K562 (cell line): Measurements from ENCODE around the gene CORO6. TPM values are rescaled to one million over a fixed set of nuclear protein-coding genes. Genes with fewer than 3 reads are reported as not detected.

Experiments
- BCOR ChIP-seq: fragments of 450-650 bp; IDR thresholded peaks from 2 replicates; pipeline ENCODE4 v1.6.1; 2016
- CREM ChIP-seq: IDR thresholded peaks from 2 replicates; pipeline ENCODE4 v1.6.1; 2014; ENCODE audit warnings: antibody characterized with exemption, low read depth
- ELF2 ChIP-seq: fragments of 250-450 bp; sonication (Bioruptor Pico); IDR thresholded peaks from 2 replicates; pipeline ENCODE4 v1.5.0; 2021; ENCODE audit warnings: mild to moderate bottlenecking
- ESRRA ChIP-seq: fragments of 450-650 bp; IDR thresholded peaks from 2 replicates; pipeline ENCODE4 v1.6.1; 2014; ENCODE audit warnings: low read depth, mild to moderate bottlenecking, moderate library complexity, borderline replicate concordance
- FOXK1 ChIP-seq: sonication (generic); formaldehyde crosslinking; IDR thresholded peaks from 2 replicates; pipeline ENCODE4 v1.8.0; 2022; ENCODE audit warnings: missing genetic modification reagents, mild to moderate bottlenecking, borderline replicate concordance
- HDAC8 ChIP-seq: fragments of 450-650 bp; IDR thresholded peaks from 2 replicates; pipeline ENCODE4 v1.6.1; 2016; ENCODE audit warnings: mild to moderate bottlenecking, missing genetic modification characterization, moderate library complexity, missing compliant biosample characterization
- JUND ChIP-seq, 2 experiments: IDR thresholded peaks; 2 replicates in 1 of 2; 3 replicates in 1 of 2; pipeline ENCODE4 v1.6.1; 2011; ENCODE audit warnings: borderline replicate concordance in 2 of 2, low read depth in 2 of 2, low read length in 2 of 2, improper control_type of control experiment in 1 of 2, missing biosample characterization in 1 of 2, missing genetic modification characterization in 1 of 2, missing genetic modification reagents in 1 of 2
- KAT8 ChIP-seq: fragments of 450-650 bp; IDR thresholded peaks from 2 replicates; pipeline ENCODE4 v1.6.1; 2016; ENCODE audit warnings: low read depth, mild to moderate bottlenecking
- MYBL2 ChIP-seq, 2 experiments: fragments of 450-650 bp in 1 of 2; sonication (generic) in 1 of 2; formaldehyde crosslinking in 1 of 2; IDR thresholded peaks; 2 replicates each; pipeline versions ENCODE4 v1.6.1 to v1.8.1; 2017 to 2022; ENCODE audit warnings: borderline replicate concordance in 1 of 2, inconsistent platforms in 1 of 2, low read depth in 1 of 2, mild to moderate bottlenecking in 1 of 2, missing genetic modification reagents in 1 of 2, moderate library complexity in 1 of 2
- NBN ChIP-seq: fragments of 450-650 bp; IDR thresholded peaks from 2 replicates; pipeline ENCODE4 v1.6.1; 2016; ENCODE audit warnings: low read depth, mild to moderate bottlenecking
- NELFE ChIP-seq: IDR thresholded peaks from 2 replicates; pipeline ENCODE4 v1.6.1; 2011; ENCODE audit warnings: mild to moderate bottlenecking; ENCODE audit not compliant: insufficient read depth, insufficient read length
- NFXL1 ChIP-seq: fragments of 450-650 bp; formaldehyde crosslinking; IDR thresholded peaks from 2 replicates; pipeline ENCODE4 v1.4.0; 2021; ENCODE audit warnings: mild to moderate bottlenecking
- PTBP1 ChIP-seq: fragments of 200-400 bp; formaldehyde crosslinking; IDR thresholded peaks from 2 replicates; pipeline ENCODE4 v1.6.1; 2017; ENCODE audit warnings: low read depth, low read length
- RBM17 ChIP-seq: fragments of 200-400 bp; formaldehyde crosslinking; IDR thresholded peaks from 2 replicates; pipeline ENCODE4 v1.6.1; 2017; ENCODE audit warnings: low read depth, mild to moderate bottlenecking, low read length, borderline replicate concordance
- RCOR1 ChIP-seq, 2 experiments: IDR thresholded peaks; 2 replicates each; pipeline ENCODE4 v1.6.1; 2012; ENCODE audit warnings: low read depth in 2 of 2, low read length in 2 of 2, borderline replicate concordance in 1 of 2, improper control_type of control experiment in 1 of 2
- SFPQ ChIP-seq: fragments of 200-400 bp; formaldehyde crosslinking; IDR thresholded peaks from 2 replicates; pipeline ENCODE4 v1.6.1; 2017; ENCODE audit warnings: mild to moderate bottlenecking, low read depth, low read length, moderate library complexity
- SMAD3 ChIP-seq: fragments of 450-650 bp; formaldehyde crosslinking; conservative IDR thresholded peaks from 2 replicates; pipeline ENCODE4 v1.4.0; 2020; ENCODE audit warnings: mild to moderate bottlenecking
- TFAP4 ChIP-seq: sonication (generic); formaldehyde crosslinking; IDR thresholded peaks from 2 replicates; pipeline ENCODE4 v1.8.0; 2022; ENCODE audit warnings: missing genetic modification reagents, mild to moderate bottlenecking, moderate library complexity, borderline replicate concordance
- ZNF146 ChIP-seq: IDR thresholded peaks from one replicate; pipeline ENCODE4 v1.6.1; 2018; ENCODE audit warnings: missing compliant biosample characterization; ENCODE audit not compliant: unreplicated experiment
- polyA plus RNA-seq, 8 experiments: library from polyadenylated mRNA; depleted of rRNA in 4 of 8; stranded (reverse) in 5 of 8; unstranded in 3 of 8; fragments of >200 nt; fragmentation: Nextera tagmentation in 2 of 8; fragmentation: Illumina TruSeq in 1 of 8; extraction: Ambion mirVana in 2 of 8; extraction: Trizol in 1 of 8; gene quantifications; 2 replicates each; pipeline versions ENCODE4 v1.2.1 to v1.2.3, GENCODE V29; 2011 to 2014; ENCODE audit warnings: inconsistent platforms in 1 of 8, missing spikeins in 1 of 8
- total RNA-seq, 7 experiments: library from RNA; depleted of rRNA in 6 of 7; stranded (reverse); fragments of >200 nt in 6 of 7; fragmentation: Illumina TruSeq in 2 of 7; extraction: Trizol in 2 of 7; gene quantifications; 2 replicates each; pipeline versions ENCODE4 v1.2.1 to v1.2.3, GENCODE V29; 2011 to 2021; ENCODE audit warnings: low replicate concordance in 1 of 7
- TF ChIP-seq, protein P1 (sequence below): sonication (generic); formaldehyde crosslinking; IDR thresholded peaks from 2 replicates; pipeline ENCODE4 v1.8.1; 2022; ENCODE audit warnings: missing genetic modification reagents
- TF ChIP-seq, protein P2 (sequence below): IDR thresholded peaks from 2 replicates; pipeline ENCODE4 v1.6.1; 2014; ENCODE audit warnings: antibody characterized with exemption

CORO6 gene
- total and polyA plus RNA-seq, 9 of the 15 experiments (the other 6 are each of a cell fraction or from before 2014, with no cell fraction given) = 0.04 to 11.9 (median 2.4) TPM

GRCh38 chr17:29591737-29592608 lies 30.7 kb downstream of the CORO6 start (continued):
- TF ChIP-seq MYBL2 (IDR thresholded peaks at IDR 0.05; ENCODE audit: low read depth) (no peak), MYBL2 (CRISPR knock-in tag; IDR thresholded peaks at IDR 0.05; ENCODE audit: borderline replicate concordance) (no peak), RBM17 (no peak), NBN (0 out of 2 replicates have a peak, but pooled peaks have one; percentile 38), ELF2 (CRISPR knock-in tag) (no peak), NELFE (no peak), JUND (IDR thresholded peaks at IDR 0.05; ENCODE audit: borderline replicate concordance, low read depth, low read length) (0 out of 2 replicates have a peak, but pooled peaks have one; percentile 15), JUND (tag; IDR thresholded peaks at IDR 0.05; ENCODE audit: borderline replicate concordance, low read depth, low read length) (peak; percentile 8; the same call in 1 of the 3 replicates), SFPQ (no peak), ZNF146 (CRISPR knock-in tag) (no peak), TFAP4 (CRISPR knock-in tag) (peak; percentile 94), FOXK1 (CRISPR knock-in tag) (no peak), HDAC8 (tag) (no peak), ESRRA (peak; percentile 21; the same call in 1 of the 2 replicates), CREM (peak; percentile 54), NFXL1 (CRISPR knock-in tag) (no peak), KAT8 (no peak), SMAD3 (CRISPR knock-in tag) (0 out of 2 replicates have a peak, but pooled peaks have one; percentile 54), RCOR1 (IDR thresholded peaks at IDR 0.05; ENCODE audit: borderline replicate concordance in 1 of 2, low read depth in 2 of 2, low read length in 2 of 2) (peak in 1 of 2 experiments; percentile 38; a peak in 2 of 4 replicates), PTBP1 (no peak), BCOR (0 out of 2 replicates have a peak, but pooled peaks have one; percentile 13)
- TF ChIP-seq, protein P1, sequence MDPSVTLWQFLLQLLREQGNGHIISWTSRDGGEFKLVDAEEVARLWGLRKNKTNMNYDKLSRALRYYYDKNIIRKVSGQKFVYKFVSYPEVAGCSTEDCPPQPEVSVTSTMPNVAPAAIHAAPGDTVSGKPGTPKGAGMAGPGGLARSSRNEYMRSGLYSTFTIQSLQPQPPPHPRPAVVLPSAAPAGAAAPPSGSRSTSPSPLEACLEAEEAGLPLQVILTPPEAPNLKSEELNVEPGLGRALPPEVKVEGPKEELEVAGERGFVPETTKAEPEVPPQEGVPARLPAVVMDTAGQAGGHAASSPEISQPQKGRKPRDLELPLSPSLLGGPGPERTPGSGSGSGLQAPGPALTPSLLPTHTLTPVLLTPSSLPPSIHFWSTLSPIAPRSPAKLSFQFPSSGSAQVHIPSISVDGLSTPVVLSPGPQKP (CRISPR knock-in tag) = no peak
- TF ChIP-seq, protein P2, sequence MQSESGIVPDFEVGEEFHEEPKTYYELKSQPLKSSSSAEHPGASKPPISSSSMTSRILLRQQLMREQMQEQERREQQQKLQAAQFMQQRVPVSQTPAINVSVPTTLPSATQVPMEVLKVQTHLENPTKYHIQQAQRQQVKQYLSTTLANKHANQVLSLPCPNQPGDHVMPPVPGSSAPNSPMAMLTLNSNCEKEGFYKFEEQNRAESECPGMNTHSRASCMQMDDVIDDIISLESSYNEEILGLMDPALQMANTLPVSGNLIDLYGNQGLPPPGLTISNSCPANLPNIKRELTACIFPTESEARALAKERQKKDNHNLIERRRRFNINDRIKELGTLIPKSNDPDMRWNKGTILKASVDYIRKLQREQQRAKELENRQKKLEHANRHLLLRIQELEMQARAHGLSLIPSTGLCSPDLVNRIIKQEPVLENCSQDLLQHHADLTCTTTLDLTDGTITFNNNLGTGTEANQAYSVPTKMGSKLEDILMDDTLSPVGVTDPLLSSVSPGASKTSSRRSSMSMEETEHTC = no peak
